Uterus (tissue), 4 donors: ENCODE data around the gene CPN1. TPM values are rescaled to one million over a fixed set of nuclear protein-coding genes. Genes with fewer than 3 reads are reported as not detected.
"Not testable (repeated sequence)": the region's sequence is repeated elsewhere in the genome, so short reads cannot be mapped to it uniquely, and the experiment has no call there.

Experiments used
- DNase-seq, 2 donors: peaks; one replicate each; pipeline ENCODE4 v3.0.0-alpha.2; 2019 to 2020
- H3K27ac ChIP-seq, 2 donors: fragments of 200-600 bp; sonication (generic); 1 replicate in 1 of 2; 2 replicates in 1 of 2; pipeline ENCODE4 v1.5.1; 2016 to 2018
- H3K27me3 ChIP-seq, 2 donors: fragments of 200-600 bp; sonication (generic); one replicate each; pipeline ENCODE4 v1.5.1; 2018 to 2019; ENCODE audit warnings: control low read depth in 1 of 2
- H3K36me3 ChIP-seq, 2 donors: fragments of 200-600 bp; sonication (generic); one replicate each; pipeline ENCODE4 v1.5.1; 2019; ENCODE audit warnings: control low read depth in 1 of 2
- H3K4me1 ChIP-seq, 2 donors: fragments of 200-600 bp; sonication (generic); one replicate each; pipeline ENCODE4 v1.5.1; 2018 to 2019; ENCODE audit warnings: control low read depth in 1 of 2
- H3K4me3 ChIP-seq, 2 donors: fragments of 200-600 bp; sonication (generic); 1 replicate in 1 of 2; 2 replicates in 1 of 2; pipeline ENCODE4 v1.5.1; 2018 to 2019; ENCODE audit warnings: mild to moderate bottlenecking in 1 of 2
- H3K9me3 ChIP-seq, 2 donors: fragments of 200-600 bp; sonication (generic); one replicate each; pipeline ENCODE4 v1.5.1; 2019; ENCODE audit warnings: control low read depth in 1 of 2
- CTCF ChIP-seq, 4 experiments: fragments of 200-600 bp in 2 of 4; fragments of 450-650 bp in 2 of 4; sonication (generic) in 2 of 4; IDR thresholded peaks; one replicate each; pipeline ENCODE4 v1.5.1; 2016 to 2019; ENCODE audit warnings: antibody characterized with exemption in 4 of 4, mild to moderate bottlenecking in 2 of 4, moderate library complexity in 1 of 4
- POLR2A ChIP-seq, 2 donors: fragments of 450-650 bp; IDR thresholded peaks; one replicate each; pipeline ENCODE4 v1.6.1; 2016; ENCODE audit warnings: antibody characterized with exemption in 2 of 2, mild to moderate bottlenecking in 1 of 2, moderate library complexity in 1 of 2
- intact Hi-C: fragments of 100-400 bp; cut with DNase I; formaldehyde crosslinking; loops from one replicate; pipeline ENCODE4 v1.15.1; 2023; ENCODE audit warnings: low total_unique reads
- total RNA-seq, 4 donors: library from RNA; depleted of rRNA in 3 of 4; stranded (reverse); fragments of >200 nt in 3 of 4; gene quantifications; one replicate each; pipeline versions ENCODE4 v1.1.0 to v1.2.4, GENCODE V29; 2014 to 2023
- donor health status: DM: yes; HTN: yes; CAD: no.

The CPN1 gene
- total RNA-seq, 4 donors from 2014 or later: not detected

GRCh38 chr10:100020142-100020885, 61.4 kb downstream of the CPN1 start:
- H3K4me1 ChIP-seq: no peaks in the 10 kb centered on the region
- no peaks in the 10 kb centered on the region for H3K36me3 ChIP-seq
- intact Hi-C loops: no loop called here
- no peak overlapping the region for H3K27ac ChIP-seq
- no peaks in the 10 kb centered on the region for H3K27me3 ChIP-seq
- TF ChIP-seq POLR2A (IDR thresholded peaks at IDR 0.05) (no peak), CTCF (IDR thresholded peaks at IDR 0.05) (no peak)
- H3K4me3 ChIP-seq: no peak overlapping the region
- DNase-seq: no peak
- no peaks in the 10 kb centered on the region for H3K9me3 ChIP-seq

- H3K36me3 ChIP-seq: no peaks in the 10 kb centered on the region
- intact Hi-C loops: no loop called here
- no peaks in the 10 kb centered on the region for H3K4me1 ChIP-seq
- no peak for DNase-seq
- H3K4me3 ChIP-seq: no peak overlapping the region
- TF ChIP-seq CTCF (IDR thresholded peaks at IDR 0.05) (no peak), POLR2A (IDR thresholded peaks at IDR 0.05) (no peak)
- no peak overlapping the region for H3K27ac ChIP-seq
- no peaks in the 10 kb centered on the region for H3K27me3 ChIP-seq
- no peaks in the 10 kb centered on the region for H3K9me3 ChIP-seq
Observed at GRCh38 chr10:100019787-100020141, 61.9 kb downstream of the CPN1 start.

GRCh38 chr10:100014071-100014762, 67.5 kb downstream of the CPN1 start:
- DNase-seq: no peak
- H3K4me3 ChIP-seq: no peak overlapping the region
- TF ChIP-seq POLR2A (IDR thresholded peaks at IDR 0.05) (no peak), CTCF (IDR thresholded peaks at IDR 0.05) (no peak)
- no peak overlapping the region for H3K27ac ChIP-seq
- H3K27me3 ChIP-seq: no peaks in the 10 kb centered on the region
- H3K9me3 ChIP-seq: no peaks in the 10 kb centered on the region
- intact Hi-C loops: no loop called here
- H3K36me3 ChIP-seq: no peaks in the 10 kb centered on the region
- no peaks in the 10 kb centered on the region for H3K4me1 ChIP-seq

- no peaks in the 10 kb centered on the region for H3K9me3 ChIP-seq
- intact Hi-C loops: no loop called here
- H3K27ac ChIP-seq: no peak overlapping the region
- H3K4me3 ChIP-seq: no peak overlapping the region
- no peaks in the 10 kb centered on the region for H3K4me1 ChIP-seq
- DNase-seq: no peak
- TF ChIP-seq CTCF (IDR thresholded peaks at IDR 0.05): no peak
- TF ChIP-seq POLR2A (IDR thresholded peaks at IDR 0.05): no peak
- no peaks in the 10 kb centered on the region for H3K36me3 ChIP-seq
- H3K27me3 ChIP-seq: no peaks in the 10 kb centered on the region
Observed at GRCh38 chr10:100013621-100014020, 68.0 kb downstream of the CPN1 start.

- intact Hi-C loops, H3K4me3 ChIP-seq, DNase-seq, H3K27me3 ChIP-seq, H3K36me3 ChIP-seq, H3K27ac ChIP-seq, H3K9me3 ChIP-seq: not testable (repeated sequence)
- peaks cover 5 to 13% of the 10 kb centered on the region in 2 donors for H3K4me1 ChIP-seq
Observed at GRCh38 chr10:100011906-100012305, 69.8 kb downstream of the CPN1 start.
